GM10248 (cell line): ENCODE data around the gene MISP3.

Experiments used
- CTCF ChIA-PET: fragments of 300-600 bp; sonication (Branson Sonifier 250); formaldehyde crosslinking; extraction: SDS; loops from one replicate; lab custom pipeline; 2021; ENCODE audit warnings: antibody characterized with exemption; lab: Yijun Ruan, JAX
- POLR2A ChIA-PET: fragments of 350-650 bp; sonication (Branson Sonifier 250); formaldehyde crosslinking; extraction: SDS; loops from one replicate; lab custom pipeline; 2020; ENCODE audit warnings: antibody characterized with exemption; lab: Yijun Ruan, JAX
- DNase-seq: peaks from one replicate; pipeline ENCODE4 v3.0.0; 2012; ENCODE audit errors: extremely low spot score
- TF ChIP-seq, protein P1 (sequence below): IDR thresholded peaks from 2 replicates; pipeline ENCODE4 v1.5.1; 2012; ENCODE audit warnings: mild to moderate bottlenecking, low read depth; ENCODE audit errors: extremely low read depth, missing control alignments, control extremely low read depth

Gene MISP3

DNA sequence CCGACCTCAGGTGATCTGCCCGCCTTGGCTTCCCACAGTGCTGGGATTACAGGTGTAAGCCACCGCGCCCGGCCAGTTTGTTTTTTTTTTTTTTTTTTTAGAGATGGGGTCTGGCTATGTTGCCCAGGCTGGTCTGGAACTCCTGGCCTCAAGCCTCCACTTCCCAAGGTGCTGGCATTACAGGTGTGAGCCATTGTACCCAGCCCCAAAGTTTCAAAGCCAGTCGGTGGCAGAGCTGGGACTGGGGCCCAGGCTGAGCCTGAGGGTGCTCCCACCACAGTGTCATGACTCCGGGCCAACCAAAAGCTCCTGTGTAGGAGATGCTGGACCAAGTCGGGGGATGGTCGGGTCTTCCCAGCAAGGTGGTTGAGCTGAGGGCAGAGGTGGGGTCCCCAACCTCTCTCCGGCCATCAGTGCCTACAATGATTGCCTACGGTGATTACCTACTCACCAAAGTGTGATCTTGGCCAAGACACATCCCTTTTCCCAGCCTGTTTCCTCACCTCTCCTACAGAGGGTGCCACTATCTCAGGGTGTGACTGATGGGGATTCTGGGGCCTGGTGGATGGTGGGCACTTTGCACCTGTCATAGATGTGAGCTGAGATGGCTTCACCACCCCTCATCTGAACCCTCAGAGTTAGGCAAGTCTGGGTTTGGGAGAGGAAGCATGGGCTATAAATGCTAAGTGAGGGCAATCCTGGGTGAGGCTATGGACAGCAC is 23.8 kb downstream of the MISP3 start:
- TF ChIP-seq, protein P1, sequence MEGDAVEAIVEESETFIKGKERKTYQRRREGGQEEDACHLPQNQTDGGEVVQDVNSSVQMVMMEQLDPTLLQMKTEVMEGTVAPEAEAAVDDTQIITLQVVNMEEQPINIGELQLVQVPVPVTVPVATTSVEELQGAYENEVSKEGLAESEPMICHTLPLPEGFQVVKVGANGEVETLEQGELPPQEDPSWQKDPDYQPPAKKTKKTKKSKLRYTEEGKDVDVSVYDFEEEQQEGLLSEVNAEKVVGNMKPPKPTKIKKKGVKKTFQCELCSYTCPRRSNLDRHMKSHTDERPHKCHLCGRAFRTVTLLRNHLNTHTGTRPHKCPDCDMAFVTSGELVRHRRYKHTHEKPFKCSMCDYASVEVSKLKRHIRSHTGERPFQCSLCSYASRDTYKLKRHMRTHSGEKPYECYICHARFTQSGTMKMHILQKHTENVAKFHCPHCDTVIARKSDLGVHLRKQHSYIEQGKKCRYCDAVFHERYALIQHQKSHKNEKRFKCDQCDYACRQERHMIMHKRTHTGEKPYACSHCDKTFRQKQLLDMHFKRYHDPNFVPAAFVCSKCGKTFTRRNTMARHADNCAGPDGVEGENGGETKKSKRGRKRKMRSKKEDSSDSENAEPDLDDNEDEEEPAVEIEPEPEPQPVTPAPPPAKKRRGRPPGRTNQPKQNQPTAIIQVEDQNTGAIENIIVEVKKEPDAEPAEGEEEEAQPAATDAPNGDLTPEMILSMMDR = peak; percentile 17
- no peak for DNase-seq
- ChIA-PET CTCF (interaction anchor here (0.8 to 3.2 kb wide), 3 partner anchors 12 to 216 kb away, joined by 3 to 24 read pairs (median 3); no protein-coding TSS in a partner anchor), POLR2A (no interaction called here)

DNA sequence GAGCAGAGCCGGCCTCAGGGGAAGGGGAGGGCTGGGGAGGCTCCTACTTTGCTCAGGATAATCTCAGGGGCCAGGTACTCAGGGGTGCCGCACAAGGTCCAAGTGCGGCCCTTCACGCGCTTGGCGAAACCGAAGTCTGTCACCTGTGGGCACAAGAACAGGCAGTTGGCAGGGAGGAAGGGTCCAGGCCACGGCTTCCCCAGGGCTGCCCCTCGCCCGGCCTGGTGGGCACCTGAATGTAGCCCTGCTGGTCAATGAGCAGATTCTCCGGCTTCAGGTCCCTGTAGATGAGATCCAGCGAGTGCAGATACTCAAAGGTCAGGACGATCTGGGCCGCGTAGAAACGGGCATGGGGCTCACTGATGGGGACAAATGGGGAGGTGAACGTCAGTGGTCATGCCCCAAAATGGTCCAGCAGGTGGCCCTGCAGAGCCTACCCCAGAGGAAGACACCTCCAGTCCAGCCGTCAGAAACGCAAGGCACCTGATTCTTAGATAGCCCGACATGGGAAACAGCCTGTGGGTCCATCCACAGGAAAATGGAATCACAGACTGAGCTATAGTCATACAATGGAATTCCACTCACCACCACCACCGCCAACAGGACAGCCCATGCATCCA is 25.1 kb downstream of the MISP3 start:
- ChIA-PET CTCF (interaction anchor here (10.0 kb wide), 1 partner anchor 17 kb away, joined by 48 read pairs; a partner anchor contains a TSS), POLR2A (no interaction called here)
- TF ChIP-seq, protein P1 = peak; percentile 9
- no peak for DNase-seq

DNA sequence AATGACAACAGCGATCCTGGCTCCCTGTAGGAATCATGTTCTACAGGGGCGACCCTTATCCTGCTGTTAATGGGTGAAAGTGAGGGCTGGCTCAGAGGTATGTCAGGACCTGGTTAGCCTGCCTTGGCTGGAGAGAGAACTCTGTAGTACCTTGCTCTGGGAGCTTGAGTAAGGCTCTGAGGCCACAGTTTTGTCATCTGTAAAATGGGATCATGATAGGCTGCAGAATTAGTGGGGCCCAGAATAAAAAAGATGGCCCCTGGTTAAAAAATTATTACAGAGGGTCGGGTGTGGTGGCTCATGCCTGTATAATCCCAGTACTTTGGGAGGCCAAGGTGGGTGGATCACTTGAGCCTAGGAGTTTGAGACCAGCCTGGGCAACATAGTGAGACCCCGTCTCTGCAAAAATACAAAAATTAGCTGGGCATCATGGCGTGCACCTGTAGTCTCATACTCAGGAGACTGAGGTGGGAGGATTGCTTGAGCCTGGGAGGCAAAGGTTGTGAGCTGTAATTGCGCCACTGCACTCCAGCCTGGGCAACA is 28.5 kb downstream of the MISP3 start:
- TF ChIP-seq, protein P1 = no peak
- ChIA-PET POLR2A (no interaction called here), CTCF (interaction anchor here (1.2 to 10.0 kb wide), 4 partner anchors 9 to 1123 kb away, joined by 3 to 48 read pairs (median 4); a partner anchor contains a TSS)
- no peak for DNase-seq

DNA sequence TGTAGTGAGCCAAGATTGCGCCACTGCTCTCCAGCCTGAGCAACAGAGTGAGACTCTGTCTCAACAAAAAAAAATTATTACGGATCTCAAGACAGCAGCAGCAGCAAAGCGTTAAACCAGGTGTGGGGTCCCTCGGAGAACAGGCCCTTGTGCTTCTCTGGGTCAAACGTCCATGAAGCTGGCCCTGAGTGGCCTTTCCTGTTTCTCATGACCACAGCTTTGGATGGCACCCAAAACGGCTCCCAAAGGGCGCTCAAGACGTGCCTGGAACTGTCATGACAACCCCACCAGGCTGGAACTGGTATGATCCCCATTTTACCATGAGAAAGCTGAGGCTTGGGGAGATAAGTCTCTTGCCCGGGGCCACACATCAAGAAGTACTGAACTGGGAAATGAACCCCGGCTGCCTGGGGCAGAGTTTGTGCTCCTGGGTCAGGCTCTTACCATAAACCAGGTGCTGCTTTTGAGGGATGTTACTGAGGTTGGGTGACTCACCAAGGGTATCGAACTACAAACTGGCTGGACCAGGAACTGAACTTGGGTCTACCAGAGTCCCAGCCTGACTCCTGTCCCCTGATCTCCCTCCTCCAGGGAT is 29.6 kb downstream of the MISP3 start:
- ChIA-PET POLR2A (no interaction called here), CTCF (interaction anchor here (1.2 to 10.0 kb wide), 4 partner anchors 10 to 1124 kb away, joined by 3 to 48 read pairs (median 5); partner anchors contain the start of gene ASF1B)
- TF ChIP-seq, protein P1 = no peak
- no peak for DNase-seq

DNA sequence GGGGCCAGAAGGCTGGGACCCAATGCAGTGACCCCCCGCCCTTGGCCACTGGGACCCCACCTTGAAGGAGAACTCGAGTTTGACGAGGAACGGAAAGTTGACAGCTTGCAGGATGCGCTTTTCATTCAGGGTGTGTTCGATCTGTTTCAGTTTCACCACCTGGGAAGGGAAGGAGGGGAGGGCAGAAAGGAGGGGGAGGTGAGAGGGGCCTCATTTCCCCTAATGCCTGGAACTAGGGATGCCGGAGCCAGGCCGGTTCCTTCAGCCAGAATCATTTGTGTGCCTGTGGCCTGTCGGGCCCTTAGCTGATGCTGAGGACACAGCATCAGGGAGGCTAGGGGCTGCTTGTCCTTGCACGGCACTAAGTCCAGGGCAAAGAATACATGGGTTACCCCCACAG is 30.2 kb downstream of the MISP3 start:
- DNase-seq = no peak
- CTCF ChIA-PET = interaction anchor here (0.9 to 10.0 kb wide), 5 partner anchors 8 to 34 kb away, joined by 3 to 48 read pairs (median 5); partner anchors contain the start of genes ASF1B, MISP3 and PRKACA
- POLR2A ChIA-PET = no interaction called here
- TF ChIP-seq, protein P1 = no peak

DNA sequence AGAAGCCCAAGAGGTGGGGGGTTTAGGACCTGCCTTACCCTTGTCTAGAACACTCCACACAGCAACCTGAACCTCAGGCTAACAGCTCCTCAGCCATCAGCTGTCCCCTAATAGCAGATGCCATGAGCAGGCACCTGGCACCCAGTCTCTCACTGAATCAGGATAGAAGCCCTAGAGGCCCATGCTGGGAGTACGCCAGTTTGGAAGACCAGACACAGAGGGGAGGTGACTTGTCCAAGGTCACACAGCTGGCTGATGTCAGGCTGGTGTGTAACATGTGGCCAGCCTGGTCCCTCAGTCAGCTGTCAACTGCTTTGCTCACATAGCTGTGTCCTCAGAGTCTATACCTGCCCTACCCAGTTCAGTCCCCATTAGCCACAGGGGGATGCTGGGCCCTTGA is 30.7 kb downstream of the MISP3 start:
- ChIA-PET POLR2A (no interaction called here), CTCF (interaction anchor here (0.9 to 10.0 kb wide), 5 partner anchors 9 to 33 kb away, joined by 3 to 48 read pairs (median 5); partner anchors contain the start of genes ASF1B, MISP3 and PRKACA)
- no peak for DNase-seq
- TF ChIP-seq, protein P1 = no peak
